Mucosa of stomach (tissue), 1 donor: ENCODE data around the gene KIF21A.

Experiments
- H3K27me3 ChIP-seq: one replicate; pipeline ENCODE4 v1.7.0; 2013; ENCODE audit warnings: mild to moderate bottlenecking, low read length; ENCODE audit not compliant: control insufficient read depth, insufficient read depth
- H3K36me3 ChIP-seq: one replicate; pipeline ENCODE4 v1.7.0; 2013; ENCODE audit warnings: low read length; ENCODE audit not compliant: control insufficient read depth, insufficient read depth
- H3K4me1 ChIP-seq: one replicate; pipeline ENCODE4 v1.7.0; 2013; ENCODE audit warnings: mild to moderate bottlenecking, low read length; ENCODE audit not compliant: control insufficient read depth, insufficient read depth
- H3K4me3 ChIP-seq: one replicate; pipeline ENCODE4 v1.7.0; 2013; ENCODE audit warnings: low read length
- H3K9ac ChIP-seq: one replicate; pipeline ENCODE4 v1.7.0; 2013; ENCODE audit warnings: mild to moderate bottlenecking, low read length, moderate library complexity
- H3K9me3 ChIP-seq: one replicate; pipeline ENCODE4 v1.7.0; 2013; ENCODE audit warnings: mild to moderate bottlenecking, low read length, moderate library complexity; ENCODE audit not compliant: control insufficient read depth
- donor health status: Pancreatic carcinoma.

KIF21A gene

GRCh38 chr12:39451977-39452376 is 9.1 kb upstream of the KIF21A start:
- H3K9me3 ChIP-seq: no peaks in the 10 kb centered on the region
- H3K36me3 ChIP-seq: no peaks in the 10 kb centered on the region
- H3K27me3 ChIP-seq: no peaks in the 10 kb centered on the region
- H3K9ac ChIP-seq: no peak overlapping the region
- H3K4me3 ChIP-seq: no peak overlapping the region
- H3K4me1 ChIP-seq: no peaks in the 10 kb centered on the region

GRCh38 chr12:39448038-39448437 is 5.1 kb upstream of the KIF21A start:
- H3K27me3 ChIP-seq: no peaks in the 10 kb centered on the region
- H3K4me1 ChIP-seq: peaks cover 9% of the 10 kb centered on the region
- no peak overlapping the region for H3K4me3 ChIP-seq
- H3K9ac ChIP-seq: no peak overlapping the region
- H3K36me3 ChIP-seq: no peaks in the 10 kb centered on the region
- H3K9me3 ChIP-seq: no peaks in the 10 kb centered on the region

GRCh38 chr12:39443929-39444209 is 949 bp upstream of the KIF21A start:
- Histone ChIP-seq H3K4me1 (peaks cover 9% of the 10 kb centered on the region), H3K9me3 (no peaks in the 10 kb centered on the region), H3K4me3 (peak overlapping the region; percentile 78), H3K27me3 (no peaks in the 10 kb centered on the region), H3K9ac (peak overlapping the region; percentile 78), H3K36me3 (no peaks in the 10 kb centered on the region)

GRCh38 chr12:39442831-39443080 is 164 bp downstream of the KIF21A start:
- Histone ChIP-seq H3K4me1 (peaks cover 9% of the 10 kb centered on the region), H3K9ac (peak overlapping the region; percentile 78)

GRCh38 chr12:39441963-39442830 is 723 bp downstream of the KIF21A start:
- Histone ChIP-seq H3K36me3 (no peaks in the 10 kb centered on the region), H3K4me1 (peaks cover 9% of the 10 kb centered on the region), H3K9ac (peak overlapping the region; percentile 78), H3K27me3 (no peaks in the 10 kb centered on the region), H3K9me3 (no peaks in the 10 kb centered on the region), H3K4me3 (peak overlapping the region; percentile 37)

More at GRCh38 chr12:39442831-39443080, 164 bp downstream of the KIF21A start:
- Histone ChIP-seq H3K36me3 (no peaks in the 10 kb centered on the region), H3K27me3 (no peaks in the 10 kb centered on the region), H3K9me3 (no peaks in the 10 kb centered on the region), H3K4me3 (peak overlapping the region; percentile 37)

- H3K9me3 ChIP-seq: no peaks in the 10 kb centered on the region
- peaks cover 9% of the 10 kb centered on the region for H3K4me1 ChIP-seq
- no peaks in the 10 kb centered on the region for H3K27me3 ChIP-seq
- H3K4me3 ChIP-seq: peak overlapping the region; percentile 37
- H3K9ac ChIP-seq: peak overlapping the region; percentile 78
- no peaks in the 10 kb centered on the region for H3K36me3 ChIP-seq
Measured at GRCh38 chr12:39441189-39441962, 1.5 kb downstream of the KIF21A start.

- no peak overlapping the region for H3K4me3 ChIP-seq
- no peaks in the 10 kb centered on the region for H3K36me3 ChIP-seq
- no peaks in the 10 kb centered on the region for H3K27me3 ChIP-seq
- no peaks in the 10 kb centered on the region for H3K9me3 ChIP-seq
- no peak overlapping the region for H3K9ac ChIP-seq
- H3K4me1 ChIP-seq: peaks cover 9% of the 10 kb centered on the region
Measured at GRCh38 chr12:39440781-39441180, 2.1 kb downstream of the KIF21A start.

GRCh38 chr12:39440101-39440500 is 2.8 kb downstream of the KIF21A start:
- Histone ChIP-seq H3K4me1 (peaks cover 9% of the 10 kb centered on the region), H3K9me3 (no peaks in the 10 kb centered on the region), H3K4me3 (no peak overlapping the region), H3K27me3 (no peaks in the 10 kb centered on the region), H3K36me3 (no peaks in the 10 kb centered on the region), H3K9ac (no peak overlapping the region)

GRCh38 chr12:39435531-39435930 is 7.4 kb downstream of the KIF21A start:
- H3K9ac ChIP-seq: no peak overlapping the region
- no peaks in the 10 kb centered on the region for H3K9me3 ChIP-seq
- no peaks in the 10 kb centered on the region for H3K36me3 ChIP-seq
- H3K27me3 ChIP-seq: no peaks in the 10 kb centered on the region
- H3K4me1 ChIP-seq: no peaks in the 10 kb centered on the region
- no peak overlapping the region for H3K4me3 ChIP-seq

GRCh38 chr12:39431797-39432196 is 11.1 kb downstream of the KIF21A start:
- no peaks in the 10 kb centered on the region for H3K4me1 ChIP-seq
- no peak overlapping the region for H3K4me3 ChIP-seq
- H3K9me3 ChIP-seq: no peaks in the 10 kb centered on the region
- no peaks in the 10 kb centered on the region for H3K27me3 ChIP-seq
- H3K9ac ChIP-seq: no peak overlapping the region
- no peaks in the 10 kb centered on the region for H3K36me3 ChIP-seq

- Histone ChIP-seq H3K36me3 (no peaks in the 10 kb centered on the region), H3K4me3 (no peak overlapping the region), H3K27me3 (no peaks in the 10 kb centered on the region), H3K9me3 (no peaks in the 10 kb centered on the region), H3K9ac (no peak overlapping the region), H3K4me1 (no peaks in the 10 kb centered on the region)
Measured at GRCh38 chr12:39431002-39431796, 11.7 kb downstream of the KIF21A start.

GRCh38 chr12:39429809-39430208 is 13.1 kb downstream of the KIF21A start:
- H3K27me3 ChIP-seq: no peaks in the 10 kb centered on the region
- H3K9ac ChIP-seq: no peak overlapping the region
- H3K4me1 ChIP-seq: no peaks in the 10 kb centered on the region
- no peaks in the 10 kb centered on the region for H3K9me3 ChIP-seq
- H3K4me3 ChIP-seq: no peak overlapping the region
- no peaks in the 10 kb centered on the region for H3K36me3 ChIP-seq
